Measurements from ENCODE around the gene FAM50A. TPM values are rescaled to one million over a fixed set of nuclear protein-coding genes. Genes with fewer than 3 reads are reported as not detected.

FAM50A gene
- polyA plus RNA-seq, 1 of the 3 experiments (the other 2 are of a cell fraction), result 86.0 TPM

DNA sequence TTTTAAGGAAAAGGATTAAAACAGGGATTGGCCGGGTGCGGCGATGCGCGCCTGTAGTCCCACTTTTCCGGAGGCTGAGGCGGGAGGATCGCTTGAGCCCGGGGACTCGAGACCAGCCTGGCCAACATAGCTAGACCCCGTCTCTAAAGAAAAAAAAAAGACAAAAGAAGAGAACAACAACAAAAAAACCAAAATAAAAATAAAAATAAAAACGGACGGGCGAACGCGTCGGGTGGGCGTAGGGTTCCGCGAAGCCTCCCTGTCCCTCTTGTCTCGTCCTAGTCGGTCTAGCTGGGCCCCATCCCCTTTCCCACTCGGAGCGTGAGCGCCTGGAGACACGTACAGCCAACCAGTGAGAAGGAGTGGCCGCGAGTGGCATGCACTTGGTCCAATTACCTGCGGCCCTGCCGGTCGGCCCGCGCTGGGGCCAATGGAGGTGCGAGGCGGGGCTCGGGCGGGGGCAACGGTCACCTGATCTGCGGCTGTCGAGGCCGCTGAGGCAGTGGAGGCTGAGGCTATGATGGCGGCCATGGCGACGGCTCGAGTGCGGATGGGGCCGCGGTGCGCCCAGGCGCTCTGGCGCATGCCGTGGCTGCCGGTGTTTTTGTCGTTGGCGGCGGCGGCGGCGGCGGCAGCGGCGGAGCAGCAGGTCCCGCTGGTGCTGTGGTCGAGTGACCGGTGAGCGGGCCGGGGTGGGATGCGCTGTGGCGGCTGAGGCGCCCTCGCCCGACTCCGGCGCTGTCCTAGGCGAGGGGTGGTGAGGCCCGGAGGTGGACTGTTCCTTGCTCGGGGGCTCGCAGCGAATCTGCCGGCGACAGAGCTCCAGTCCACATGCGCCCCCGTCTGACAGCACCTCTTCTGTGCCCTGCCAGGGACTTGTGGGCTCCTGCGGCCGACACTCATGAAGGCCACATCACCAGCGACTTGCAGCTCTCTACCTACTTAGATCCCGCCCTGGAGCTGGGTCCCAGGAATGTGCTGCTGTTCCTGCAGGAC lies 15.5 kb upstream of the FAM50A start, which contains the start of gene ATP6AP1:
ATP6AP1 (plus strand) TSS at position 502 of the 996 bp plus-strand sequence; CDS start at position 518, 16 bp downstream.
- H3K27ac ChIP-seq (ENCODE audit: low read depth in 2 of 2, low read length in 1 of 2), result peak within 1 kb of the TSS in 1 of 2 experiments; percentile 41; a peak in 1 of 4 replicates
- peak within 1 kb of the TSS; percentile 56 to 70 for H3K4me3 ChIP-seq (ENCODE audit: low read depth in 2 of 2, low read length in 1 of 2)
- H4K20me1 ChIP-seq (ENCODE audit: insufficient read depth), result no peaks in the 10 kb centered on the region
- peaks cover 0 to 6% of the 10 kb centered on the region in 2 experiments; a peak in 1 of 4 replicates for H3K4me1 ChIP-seq (ENCODE audit: control insufficient read depth in 1 of 2, insufficient read depth in 2 of 2, low read depth in 1 of 2, low read length in 1 of 2)
- H3K9me3 ChIP-seq, result no peaks in the 10 kb centered on the region
- H2AFZ ChIP-seq (ENCODE audit: low read depth), result peak within 1 kb of the TSS; percentile 51; the same call in 1 of the 2 replicates
- CTCF ChIA-PET, result interaction anchor here (0.7 to 1.3 kb wide), 4 partner anchors 8 to 673 kb away, joined by 3 to 4 read pairs (median 3); partner anchors contain the start of genes DNASE1L1 and RPL10
- no peaks in the 10 kb centered on the region for H3K9me2 ChIP-seq
- WGBS (ENCODE audit: low lambda C conversion rate), result 57% methylated on average over 30 of the region's 87 CpGs
- H3K4me2 ChIP-seq, result peak within 1 kb of the TSS; percentile 79
- peaks cover 9% of the 10 kb centered on the region for H3K27me3 ChIP-seq (ENCODE audit: insufficient read depth)
- H3K79me2 ChIP-seq (ENCODE audit: insufficient read depth), result peaks cover 22% of the 10 kb centered on the region; the same call in 1 of the 2 replicates
- DNase-seq, result peak; percentile 91
- no peaks in the 10 kb centered on the region for H3F3A ChIP-seq (replicated peaks; ENCODE audit: insufficient read depth)
- POLR2A ChIA-PET, result interaction anchor here (0.8 to 1.8 kb wide), 3 partner anchors 15 to 30 kb away, joined by 3 to 6 read pairs (median 4); partner anchors contain the start of genes FAM50A and RPL10
- TF ChIP-seq, protein P1, sequence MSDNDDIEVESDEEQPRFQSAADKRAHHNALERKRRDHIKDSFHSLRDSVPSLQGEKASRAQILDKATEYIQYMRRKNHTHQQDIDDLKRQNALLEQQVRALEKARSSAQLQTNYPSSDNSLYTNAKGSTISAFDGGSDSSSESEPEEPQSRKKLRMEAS (IDR thresholded peaks at IDR 0.05; ENCODE audit: low read depth), result peak; percentile 31; the same call in 1 of the 2 replicates
- TF ChIP-seq ELF1 (IDR thresholded peaks at IDR 0.05), result no peak
- TF ChIP-seq CHD2 (IDR thresholded peaks at IDR 0.05; ENCODE audit: low read length, partially characterized antibody), result peak; percentile 62
- no peak for TF ChIP-seq EZH2phosphoT487 (IDR thresholded peaks at IDR 0.05; ENCODE audit: borderline replicate concordance, low read depth)
- no peak for TF ChIP-seq TAF1 (IDR thresholded peaks at IDR 0.05; ENCODE audit: borderline replicate concordance, low read depth, low read length)
- TF ChIP-seq, protein P2, sequence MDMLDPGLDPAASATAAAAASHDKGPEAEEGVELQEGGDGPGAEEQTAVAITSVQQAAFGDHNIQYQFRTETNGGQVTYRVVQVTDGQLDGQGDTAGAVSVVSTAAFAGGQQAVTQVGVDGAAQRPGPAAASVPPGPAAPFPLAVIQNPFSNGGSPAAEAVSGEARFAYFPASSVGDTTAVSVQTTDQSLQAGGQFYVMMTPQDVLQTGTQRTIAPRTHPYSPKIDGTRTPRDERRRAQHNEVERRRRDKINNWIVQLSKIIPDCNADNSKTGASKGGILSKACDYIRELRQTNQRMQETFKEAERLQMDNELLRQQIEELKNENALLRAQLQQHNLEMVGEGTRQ (IDR thresholded peaks at IDR 0.05; ENCODE audit: borderline replicate concordance, low read depth, low read length), result peak; percentile 30; the same call in 1 of the 2 replicates
- TF ChIP-seq POLR2AphosphoS5 (IDR thresholded peaks at IDR 0.05; ENCODE audit: low read depth, low read length), result peak; percentile 49; the same call in 1 of the 2 replicates
- peak; percentile 68 for TF ChIP-seq RFX5 (IDR thresholded peaks at IDR 0.05; ENCODE audit: low read length)
- no peak for TF ChIP-seq MEF2A (IDR thresholded peaks at IDR 0.05; ENCODE audit: borderline replicate concordance, low read depth)
- no peak for TF ChIP-seq RXRA (IDR thresholded peaks at IDR 0.05; ENCODE audit: borderline replicate concordance, low read depth)
- TF ChIP-seq, protein P3, sequence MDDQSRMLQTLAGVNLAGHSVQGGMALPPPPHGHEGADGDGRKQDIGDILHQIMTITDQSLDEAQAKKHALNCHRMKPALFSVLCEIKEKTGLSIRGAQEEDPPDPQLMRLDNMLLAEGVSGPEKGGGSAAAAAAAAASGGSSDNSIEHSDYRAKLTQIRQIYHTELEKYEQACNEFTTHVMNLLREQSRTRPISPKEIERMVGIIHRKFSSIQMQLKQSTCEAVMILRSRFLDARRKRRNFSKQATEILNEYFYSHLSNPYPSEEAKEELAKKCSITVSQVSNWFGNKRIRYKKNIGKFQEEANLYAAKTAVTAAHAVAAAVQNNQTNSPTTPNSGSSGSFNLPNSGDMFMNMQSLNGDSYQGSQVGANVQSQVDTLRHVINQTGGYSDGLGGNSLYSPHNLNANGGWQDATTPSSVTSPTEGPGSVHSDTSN (IDR thresholded peaks at IDR 0.05), result peak; percentile 100
- TF ChIP-seq, protein P4, sequence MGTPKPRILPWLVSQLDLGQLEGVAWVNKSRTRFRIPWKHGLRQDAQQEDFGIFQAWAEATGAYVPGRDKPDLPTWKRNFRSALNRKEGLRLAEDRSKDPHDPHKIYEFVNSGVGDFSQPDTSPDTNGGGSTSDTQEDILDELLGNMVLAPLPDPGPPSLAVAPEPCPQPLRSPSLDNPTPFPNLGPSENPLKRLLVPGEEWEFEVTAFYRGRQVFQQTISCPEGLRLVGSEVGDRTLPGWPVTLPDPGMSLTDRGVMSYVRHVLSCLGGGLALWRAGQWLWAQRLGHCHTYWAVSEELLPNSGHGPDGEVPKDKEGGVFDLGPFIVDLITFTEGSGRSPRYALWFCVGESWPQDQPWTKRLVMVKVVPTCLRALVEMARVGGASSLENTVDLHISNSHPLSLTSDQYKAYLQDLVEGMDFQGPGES (IDR thresholded peaks at IDR 0.05; ENCODE audit: low read depth, low read length), result peak; percentile 63
- TF ChIP-seq MXI1 (IDR thresholded peaks at IDR 0.05; ENCODE audit: low read depth, low read length), result peak; percentile 42; the same call in 1 of the 2 replicates
- TF ChIP-seq RAD21 (IDR thresholded peaks at IDR 0.05; ENCODE audit: low read length), result peak; percentile 34
- TF ChIP-seq GATA2 (CRISPR knock-in tag; IDR thresholded peaks at IDR 0.05), result no peak
- TF ChIP-seq EP300 (IDR thresholded peaks at IDR 0.05; ENCODE audit: borderline replicate concordance in 1 of 2, low read depth in 1 of 2, low read length in 1 of 2), result no peak
- TF ChIP-seq, protein P5, sequence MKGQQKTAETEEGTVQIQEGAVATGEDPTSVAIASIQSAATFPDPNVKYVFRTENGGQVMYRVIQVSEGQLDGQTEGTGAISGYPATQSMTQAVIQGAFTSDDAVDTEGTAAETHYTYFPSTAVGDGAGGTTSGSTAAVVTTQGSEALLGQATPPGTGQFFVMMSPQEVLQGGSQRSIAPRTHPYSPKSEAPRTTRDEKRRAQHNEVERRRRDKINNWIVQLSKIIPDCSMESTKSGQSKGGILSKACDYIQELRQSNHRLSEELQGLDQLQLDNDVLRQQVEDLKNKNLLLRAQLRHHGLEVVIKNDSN (IDR thresholded peaks at IDR 0.05; ENCODE audit: borderline replicate concordance, low read depth), result peak; percentile 90
- no peak for TF ChIP-seq NRF1 (IDR thresholded peaks at IDR 0.05; ENCODE audit: low read depth, low read length)
- peak; percentile 86 for TF ChIP-seq YY1 (IDR thresholded peaks at IDR 0.05; ENCODE audit: low read depth)
- TF ChIP-seq, protein P6, sequence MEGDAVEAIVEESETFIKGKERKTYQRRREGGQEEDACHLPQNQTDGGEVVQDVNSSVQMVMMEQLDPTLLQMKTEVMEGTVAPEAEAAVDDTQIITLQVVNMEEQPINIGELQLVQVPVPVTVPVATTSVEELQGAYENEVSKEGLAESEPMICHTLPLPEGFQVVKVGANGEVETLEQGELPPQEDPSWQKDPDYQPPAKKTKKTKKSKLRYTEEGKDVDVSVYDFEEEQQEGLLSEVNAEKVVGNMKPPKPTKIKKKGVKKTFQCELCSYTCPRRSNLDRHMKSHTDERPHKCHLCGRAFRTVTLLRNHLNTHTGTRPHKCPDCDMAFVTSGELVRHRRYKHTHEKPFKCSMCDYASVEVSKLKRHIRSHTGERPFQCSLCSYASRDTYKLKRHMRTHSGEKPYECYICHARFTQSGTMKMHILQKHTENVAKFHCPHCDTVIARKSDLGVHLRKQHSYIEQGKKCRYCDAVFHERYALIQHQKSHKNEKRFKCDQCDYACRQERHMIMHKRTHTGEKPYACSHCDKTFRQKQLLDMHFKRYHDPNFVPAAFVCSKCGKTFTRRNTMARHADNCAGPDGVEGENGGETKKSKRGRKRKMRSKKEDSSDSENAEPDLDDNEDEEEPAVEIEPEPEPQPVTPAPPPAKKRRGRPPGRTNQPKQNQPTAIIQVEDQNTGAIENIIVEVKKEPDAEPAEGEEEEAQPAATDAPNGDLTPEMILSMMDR (IDR thresholded peaks at IDR 0.05), result peak; percentile 9; the same call in 1 of the 2 replicates
- H3K36me3 ChIP-seq (replicated peaks in 1 of 2; ENCODE audit: control insufficient read depth in 1 of 2, insufficient read depth in 2 of 2, low read length in 1 of 2), result peaks cover 0 to 6% of the 10 kb centered on the region in 2 experiments
- H3K9ac ChIP-seq, result peak within 1 kb of the TSS; percentile 57; the same call in 1 of the 2 replicates
